ENCODE results near the gene MUC5B.

Gene MUC5B

GRCh38 chr11:1203505-1204271 is 19.2 kb upstream of the MUC5B start:
- TF ChIP-seq POLR2AphosphoS5 (IDR thresholded peaks at IDR 0.05; ENCODE audit: low read depth, low read length) (no peak), PAX5 (IDR thresholded peaks at IDR 0.05; ENCODE audit: insufficient read depth, low read length, severe bottlenecking) (no peak), POLR2A (IDR thresholded peaks at IDR 0.05; ENCODE audit: low read depth, low read length) (no peak), TAF1 (IDR thresholded peaks at IDR 0.05; ENCODE audit: low read depth, low read length) (no peak), SPI1 (IDR thresholded peaks at IDR 0.05; ENCODE audit: low read depth, low read length) (no peak), POU2F2 (IDR thresholded peaks at IDR 0.05; ENCODE audit: low read depth, low read length) (no peak)
- DNase-seq (ENCODE audit: insufficient read length, low spot score): no peak
- no peak for FAIRE-seq

GRCh38 chr11:1204381-1205101 is 18.3 kb upstream of the MUC5B start:
- FAIRE-seq (no peak), DNase-seq (ENCODE audit: insufficient read length, low spot score) (no peak)

GRCh38 chr11:1205121-1205986 is 17.5 kb upstream of the MUC5B start:
- FAIRE-seq (no peak), DNase-seq (ENCODE audit: insufficient read length, low spot score) (no peak)
- TF ChIP-seq POU2F2 (IDR thresholded peaks at IDR 0.05; ENCODE audit: low read depth, low read length) (no peak), POLR2A (IDR thresholded peaks at IDR 0.05; ENCODE audit: low read depth, low read length) (no peak), TAF1 (IDR thresholded peaks at IDR 0.05; ENCODE audit: low read depth, low read length) (no peak), POLR2AphosphoS5 (IDR thresholded peaks at IDR 0.05; ENCODE audit: low read depth, low read length) (no peak), PAX5 (IDR thresholded peaks at IDR 0.05; ENCODE audit: insufficient read depth, low read length, severe bottlenecking) (no peak)

More at GRCh38 chr11:1204381-1205101, 18.3 kb upstream of the MUC5B start:
- TF ChIP-seq POLR2A (IDR thresholded peaks at IDR 0.05; ENCODE audit: low read depth, low read length) (no peak), PAX5 (IDR thresholded peaks at IDR 0.05; ENCODE audit: insufficient read depth, low read length, severe bottlenecking) (no peak), POLR2AphosphoS5 (IDR thresholded peaks at IDR 0.05; ENCODE audit: low read depth, low read length) (no peak), POU2F2 (IDR thresholded peaks at IDR 0.05; ENCODE audit: low read depth, low read length) (no peak), SPI1 (IDR thresholded peaks at IDR 0.05; ENCODE audit: low read depth, low read length) (no peak), TAF1 (IDR thresholded peaks at IDR 0.05; ENCODE audit: low read depth, low read length) (no peak)

GRCh38 chr11:1205987-1206331 is 16.9 kb upstream of the MUC5B start:
- no peak for FAIRE-seq
- TF ChIP-seq SPI1 (IDR thresholded peaks at IDR 0.05; ENCODE audit: low read depth, low read length) (no peak), POLR2AphosphoS5 (IDR thresholded peaks at IDR 0.05; ENCODE audit: low read depth, low read length) (no peak), PAX5 (IDR thresholded peaks at IDR 0.05; ENCODE audit: insufficient read depth, low read length, severe bottlenecking) (no peak), POLR2A (IDR thresholded peaks at IDR 0.05; ENCODE audit: low read depth, low read length) (no peak), TAF1 (IDR thresholded peaks at IDR 0.05; ENCODE audit: low read depth, low read length) (no peak), POU2F2 (IDR thresholded peaks at IDR 0.05; ENCODE audit: low read depth, low read length) (no peak)
- DNase-seq (ENCODE audit: insufficient read length, low spot score): no peak

GRCh38 chr11:1206391-1207271 is 16.2 kb upstream of the MUC5B start:
- DNase-seq (ENCODE audit: insufficient read length, low spot score) (no peak), FAIRE-seq (no peak)
- TF ChIP-seq SPI1 (IDR thresholded peaks at IDR 0.05; ENCODE audit: low read depth, low read length): no peak
- no peak for TF ChIP-seq PAX5 (IDR thresholded peaks at IDR 0.05; ENCODE audit: insufficient read depth, low read length, severe bottlenecking)
- no peak for TF ChIP-seq TAF1 (IDR thresholded peaks at IDR 0.05; ENCODE audit: low read depth, low read length)
- TF ChIP-seq POLR2A (IDR thresholded peaks at IDR 0.05; ENCODE audit: low read depth, low read length): no peak
- no peak for TF ChIP-seq POLR2AphosphoS5 (IDR thresholded peaks at IDR 0.05; ENCODE audit: low read depth, low read length)
- no peak for TF ChIP-seq POU2F2 (IDR thresholded peaks at IDR 0.05; ENCODE audit: low read depth, low read length)

GRCh38 chr11:1207401-1208143 is 15.3 kb upstream of the MUC5B start:
- TF ChIP-seq PAX5 (IDR thresholded peaks at IDR 0.05; ENCODE audit: insufficient read depth, low read length, severe bottlenecking): no peak
- TF ChIP-seq SPI1 (IDR thresholded peaks at IDR 0.05; ENCODE audit: low read depth, low read length): no peak
- no peak for TF ChIP-seq POU2F2 (IDR thresholded peaks at IDR 0.05; ENCODE audit: low read depth, low read length)
- TF ChIP-seq POLR2AphosphoS5 (IDR thresholded peaks at IDR 0.05; ENCODE audit: low read depth, low read length): no peak
- TF ChIP-seq POLR2A (IDR thresholded peaks at IDR 0.05; ENCODE audit: low read depth, low read length): no peak
- TF ChIP-seq TAF1 (IDR thresholded peaks at IDR 0.05; ENCODE audit: low read depth, low read length): no peak
- DNase-seq (ENCODE audit: insufficient read length, low spot score) (no peak), FAIRE-seq (no peak)

- FAIRE-seq (no peak), DNase-seq (ENCODE audit: insufficient read length, low spot score) (no peak)
- TF ChIP-seq SPI1 (IDR thresholded peaks at IDR 0.05; ENCODE audit: low read depth, low read length): no peak
- TF ChIP-seq POU2F2 (IDR thresholded peaks at IDR 0.05; ENCODE audit: low read depth, low read length): no peak
- TF ChIP-seq POLR2A (IDR thresholded peaks at IDR 0.05; ENCODE audit: low read depth, low read length): no peak
- TF ChIP-seq PAX5 (IDR thresholded peaks at IDR 0.05; ENCODE audit: insufficient read depth, low read length, severe bottlenecking): no peak
- no peak for TF ChIP-seq TAF1 (IDR thresholded peaks at IDR 0.05; ENCODE audit: low read depth, low read length)
- TF ChIP-seq POLR2AphosphoS5 (IDR thresholded peaks at IDR 0.05; ENCODE audit: low read depth, low read length): no peak
Measured at GRCh38 chr11:1208144-1208393, 14.8 kb upstream of the MUC5B start.
